DND-41 (cell line): ENCODE results near the gene DHDDS.
"Not testable (repeated sequence)": the region's sequence is repeated elsewhere in the genome, so short reads cannot be mapped to it uniquely, and the experiment has no call there.

ENCODE experiments used
- ATAC-seq: fragments of 200-7000 bp; cut with Tn5 transposase; 3 replicates; pipeline ENCODE4 v1.9.1; 2021; ENCODE audit warnings: low read depth; ENCODE audit not compliant: insufficient read depth
- DNase-seq: peaks from one replicate; pipeline ENCODE4 v3.0.0-alpha.2; 2020
- H2AFZ ChIP-seq: 2 replicates; pipeline ENCODE4 v1.6.0; 2012; ENCODE audit warnings: low read depth, low read length
- H3K27ac ChIP-seq: 2 replicates; pipeline ENCODE4 v1.5.1; 2012; ENCODE audit warnings: low read length, inconsistent platforms
- H3K27me3 ChIP-seq: fragments of 200-600 bp; sonication (generic); 2 replicates; pipeline ENCODE4 v1.6.0; 2012; ENCODE audit warnings: low read length, mild to moderate bottlenecking, inconsistent platforms; ENCODE audit not compliant: insufficient read depth, poor library complexity
- H3K36me3 ChIP-seq: 2 replicates; pipeline ENCODE4 v1.5.1; 2012; ENCODE audit warnings: low read length, inconsistent platforms; ENCODE audit not compliant: insufficient read depth
- H3K4me1 ChIP-seq: 2 replicates; pipeline ENCODE4 v1.5.1; 2012; ENCODE audit warnings: mild to moderate bottlenecking, low read length; ENCODE audit not compliant: insufficient read depth
- H3K4me2 ChIP-seq: 2 replicates; pipeline ENCODE4 v1.6.0; 2012; ENCODE audit warnings: mild to moderate bottlenecking, moderate library complexity, low read length, inconsistent platforms; ENCODE audit not compliant: insufficient read depth
- H3K4me3 ChIP-seq, 2 experiments: fragments of 200-600 bp in 1 of 2; shearing (Covaris generic) in 1 of 2; 2 replicates each; pipeline ENCODE4 v1.5.1; 2012 to 2016; ENCODE audit warnings: inconsistent platforms in 2 of 2, low read length in 2 of 2, mild to moderate bottlenecking in 2 of 2, low read depth in 1 of 2, moderate library complexity in 1 of 2
- H3K79me2 ChIP-seq: 2 replicates; pipeline ENCODE4 v1.6.0; 2012; ENCODE audit warnings: low read length, inconsistent platforms; ENCODE audit not compliant: insufficient read depth
- H3K9ac ChIP-seq: 2 replicates; pipeline ENCODE4 v1.6.0; 2012; ENCODE audit warnings: low read depth, mild to moderate bottlenecking, inconsistent platforms, low read length, moderate library complexity
- H3K9me3 ChIP-seq: 2 replicates; pipeline ENCODE4 v1.5.1; 2012; ENCODE audit warnings: low read length, moderate library complexity, mild to moderate bottlenecking, inconsistent platforms; ENCODE audit not compliant: insufficient read depth, severe bottlenecking
- H4K20me1 ChIP-seq: 2 replicates; pipeline ENCODE4 v1.6.0; 2012; ENCODE audit warnings: low read length; ENCODE audit not compliant: insufficient read depth
- CTCF ChIP-seq: IDR thresholded peaks from 2 replicates; pipeline ENCODE4 v1.5.1; 2012; ENCODE audit warnings: borderline replicate concordance, low read length, moderate library complexity, mild to moderate bottlenecking; ENCODE audit not compliant: poor library complexity, severe bottlenecking; ENCODE audit errors: extremely low read depth
- EZH2 ChIP-seq: IDR thresholded peaks from 3 replicates; pipeline ENCODE4 v1.6.1; 2012; ENCODE audit warnings: borderline replicate concordance, low read depth, mild to moderate bottlenecking, moderate library complexity, low read length, inconsistent platforms; ENCODE audit not compliant: severe bottlenecking

The DHDDS gene

GRCh38 chr1:26500488-26501175 is 68.5 kb downstream of the DHDDS start:
- Histone ChIP-seq H3K4me3 (peak overlapping the region; percentile 67 to 73), H3K36me3 (no peaks in the 10 kb centered on the region), H4K20me1 (no peaks in the 10 kb centered on the region), H2AFZ (peak overlapping the region; percentile 97), H3K27me3 (no peaks in the 10 kb centered on the region), H3K27ac (peak overlapping the region; percentile 94), H3K9ac (peak overlapping the region; percentile 81), H3K9me3 (no peaks in the 10 kb centered on the region), H3K79me2 (peaks cover 10% of the 10 kb centered on the region; the same call in 1 of the 2 replicates), H3K4me2 (peak overlapping the region; percentile 70), H3K4me1 (peaks cover 27% of the 10 kb centered on the region)
- TF ChIP-seq EZH2: no peak
- DNase-seq (peak; percentile 92), ATAC-seq (peak; percentile 74)

- not testable (repeated sequence) for H3K36me3 ChIP-seq, H3K4me2 ChIP-seq, H3K27me3 ChIP-seq, H3K9ac ChIP-seq, DNase-seq, H2AFZ ChIP-seq, H3K79me2 ChIP-seq, H4K20me1 ChIP-seq, ATAC-seq, H3K4me1 ChIP-seq, H3K27ac ChIP-seq, H3K9me3 ChIP-seq, H3K4me3 ChIP-seq
These were observed 78.6 kb downstream of the DHDDS start for GRCh38 chr1:26510711-26511110.

- H2AFZ ChIP-seq, H3K79me2 ChIP-seq, H3K9me3 ChIP-seq, H4K20me1 ChIP-seq, H3K27ac ChIP-seq, ATAC-seq, H3K36me3 ChIP-seq, H3K4me3 ChIP-seq, H3K4me1 ChIP-seq, H3K9ac ChIP-seq, H3K4me2 ChIP-seq, DNase-seq, H3K27me3 ChIP-seq: not testable (repeated sequence)
These were observed 83.7 kb downstream of the DHDDS start for GRCh38 chr1:26515836-26516235.

DNA sequence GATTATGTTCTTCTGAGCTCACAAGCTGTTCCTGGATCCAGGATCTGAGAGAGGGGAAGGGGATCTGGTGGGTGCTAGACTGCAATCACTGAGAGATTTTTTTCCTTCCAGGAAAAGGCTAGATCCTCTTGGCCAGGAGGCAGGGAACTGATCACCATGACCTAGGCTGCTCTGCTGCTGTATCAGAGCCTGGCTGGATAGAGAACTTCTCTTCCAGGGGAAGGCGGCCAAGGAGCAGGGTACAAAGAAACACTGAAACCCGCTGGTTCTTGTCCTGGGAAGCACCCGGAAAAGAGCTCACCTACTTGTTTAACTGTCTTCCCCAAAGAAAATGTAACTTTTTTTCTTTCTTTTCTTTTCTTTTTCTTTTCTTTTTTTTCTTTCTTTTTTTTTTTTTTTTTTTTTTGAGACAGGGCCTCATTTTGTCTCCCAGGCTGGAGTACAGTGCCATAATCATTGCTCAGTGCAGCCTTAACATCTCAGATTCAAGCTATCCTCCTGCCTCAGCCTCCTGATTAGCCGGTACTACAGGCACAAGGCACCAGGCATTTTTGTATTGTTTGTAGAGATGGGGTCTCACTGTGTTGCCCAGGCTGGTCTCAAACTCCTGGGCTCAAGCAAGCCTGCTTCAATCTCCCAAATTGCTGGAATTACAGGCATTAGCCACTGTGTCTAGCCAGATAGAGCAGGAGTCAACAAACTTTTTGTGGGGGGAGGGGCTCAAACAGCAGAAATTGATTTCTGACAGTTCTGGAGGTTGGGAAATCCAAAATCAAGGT is 85.1 kb downstream of the DHDDS start:
- Histone ChIP-seq H3K4me3 (no peak overlapping the region), H3K9me3 (no peaks in the 10 kb centered on the region), H3K27ac (no peak overlapping the region), H3K4me1 (no peaks in the 10 kb centered on the region), H4K20me1 (no peaks in the 10 kb centered on the region), H2AFZ (no peak overlapping the region), H3K9ac (no peak overlapping the region), H3K4me2 (no peak overlapping the region), H3K27me3 (no peaks in the 10 kb centered on the region), H3K36me3 (no peaks in the 10 kb centered on the region), H3K79me2 (no peaks in the 10 kb centered on the region)
- ATAC-seq (no peak), DNase-seq (no peak)
- TF ChIP-seq CTCF (no peak), EZH2 (no peak)

DNA sequence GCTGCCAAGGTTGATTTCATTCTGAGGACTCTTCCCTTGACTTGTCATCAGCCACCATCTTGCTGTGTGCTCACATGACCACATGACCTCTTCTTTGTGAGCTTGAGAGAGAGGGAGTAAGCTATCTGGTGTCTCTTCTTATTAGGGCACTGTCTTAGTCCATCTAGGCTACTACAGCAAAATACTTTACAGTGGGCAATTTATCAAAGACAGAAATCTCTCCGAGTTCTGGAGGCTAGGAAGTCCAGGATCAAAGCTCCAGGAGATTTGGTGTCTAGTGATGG is 85.6 kb downstream of the DHDDS start:
- Histone ChIP-seq H3K36me3 (no peaks in the 10 kb centered on the region), H4K20me1 (no peaks in the 10 kb centered on the region), H3K9me3 (no peaks in the 10 kb centered on the region), H3K27ac (no peak overlapping the region), H3K9ac (no peak overlapping the region), H3K4me3 (no peak overlapping the region), H3K4me1 (no peaks in the 10 kb centered on the region), H3K79me2 (no peaks in the 10 kb centered on the region), H2AFZ (no peak overlapping the region), H3K27me3 (no peaks in the 10 kb centered on the region), H3K4me2 (no peak overlapping the region)
- no peak for DNase-seq
- TF ChIP-seq CTCF: no peak
- no peak for TF ChIP-seq EZH2
- no peak for ATAC-seq
